Measurements from ENCODE around the gene TAF11L8.
"Not testable (repeated sequence)": the region's sequence is repeated elsewhere in the genome, so short reads cannot be mapped to it uniquely, and the experiment has no call there.

Gene TAF11L8

DNA sequence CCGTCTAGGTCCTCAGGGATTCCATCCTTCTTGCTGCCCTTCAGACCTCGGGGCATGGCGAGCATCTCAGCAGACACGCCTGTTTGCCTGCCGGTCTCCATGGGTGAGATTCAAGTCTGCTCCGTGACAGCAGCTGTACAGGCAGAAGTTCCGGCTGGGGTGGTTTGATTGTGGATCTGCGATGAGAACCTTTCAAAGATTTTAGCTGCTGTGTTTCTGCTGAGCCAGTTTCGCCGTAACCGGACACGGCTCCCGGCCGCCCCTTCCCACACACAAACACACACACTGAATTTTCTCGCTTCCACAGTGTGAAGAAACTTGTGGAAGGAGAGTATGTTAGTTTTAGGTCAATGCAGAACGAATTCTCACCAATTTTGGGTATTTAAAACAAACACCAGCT, at the start of gene TAF11L8:
Gene TAF11L8, minus strand, starts transcription at position 101 of the 400 bp plus-strand sequence.
- FAIRE-seq: not testable (repeated sequence)

DNA sequence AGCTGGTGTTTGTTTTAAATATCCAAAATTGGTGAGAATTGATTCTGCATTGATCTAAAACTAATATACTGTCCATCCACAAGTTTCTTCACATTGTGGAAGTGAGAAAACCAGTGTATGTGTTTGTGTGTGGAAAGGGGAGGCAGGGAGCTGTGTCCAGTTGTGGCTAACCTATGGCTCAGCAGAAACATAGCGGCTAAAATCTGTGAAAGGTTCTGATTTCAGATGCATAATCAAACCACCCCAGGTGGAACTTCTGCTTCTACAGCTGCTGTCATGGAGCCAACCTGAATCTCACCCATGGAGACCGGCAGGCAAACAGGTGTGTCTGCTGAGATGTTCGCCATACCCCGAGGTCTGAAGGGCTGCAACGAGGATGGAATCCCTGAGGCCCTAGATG, 43.4 kb upstream of the TAF11L8 start, which contains the start of gene TAF11L14:
Gene TAF11L14, plus strand, starts transcription at position 301 of the 400 bp plus-strand sequence.
- TF ChIP-seq, protein P1, sequence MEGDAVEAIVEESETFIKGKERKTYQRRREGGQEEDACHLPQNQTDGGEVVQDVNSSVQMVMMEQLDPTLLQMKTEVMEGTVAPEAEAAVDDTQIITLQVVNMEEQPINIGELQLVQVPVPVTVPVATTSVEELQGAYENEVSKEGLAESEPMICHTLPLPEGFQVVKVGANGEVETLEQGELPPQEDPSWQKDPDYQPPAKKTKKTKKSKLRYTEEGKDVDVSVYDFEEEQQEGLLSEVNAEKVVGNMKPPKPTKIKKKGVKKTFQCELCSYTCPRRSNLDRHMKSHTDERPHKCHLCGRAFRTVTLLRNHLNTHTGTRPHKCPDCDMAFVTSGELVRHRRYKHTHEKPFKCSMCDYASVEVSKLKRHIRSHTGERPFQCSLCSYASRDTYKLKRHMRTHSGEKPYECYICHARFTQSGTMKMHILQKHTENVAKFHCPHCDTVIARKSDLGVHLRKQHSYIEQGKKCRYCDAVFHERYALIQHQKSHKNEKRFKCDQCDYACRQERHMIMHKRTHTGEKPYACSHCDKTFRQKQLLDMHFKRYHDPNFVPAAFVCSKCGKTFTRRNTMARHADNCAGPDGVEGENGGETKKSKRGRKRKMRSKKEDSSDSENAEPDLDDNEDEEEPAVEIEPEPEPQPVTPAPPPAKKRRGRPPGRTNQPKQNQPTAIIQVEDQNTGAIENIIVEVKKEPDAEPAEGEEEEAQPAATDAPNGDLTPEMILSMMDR (IDR thresholded peaks at IDR 0.05; ENCODE audit: insufficient read depth, missing control alignments): no peak
- DNase-seq (ENCODE audit: insufficient read length, low spot score) (no peak), FAIRE-seq (no peak)

More for the DNA sequence above, at the start of gene TAF11L8:
- DNase-seq (ENCODE audit: insufficient read length, low spot score): not testable (repeated sequence)

DNA sequence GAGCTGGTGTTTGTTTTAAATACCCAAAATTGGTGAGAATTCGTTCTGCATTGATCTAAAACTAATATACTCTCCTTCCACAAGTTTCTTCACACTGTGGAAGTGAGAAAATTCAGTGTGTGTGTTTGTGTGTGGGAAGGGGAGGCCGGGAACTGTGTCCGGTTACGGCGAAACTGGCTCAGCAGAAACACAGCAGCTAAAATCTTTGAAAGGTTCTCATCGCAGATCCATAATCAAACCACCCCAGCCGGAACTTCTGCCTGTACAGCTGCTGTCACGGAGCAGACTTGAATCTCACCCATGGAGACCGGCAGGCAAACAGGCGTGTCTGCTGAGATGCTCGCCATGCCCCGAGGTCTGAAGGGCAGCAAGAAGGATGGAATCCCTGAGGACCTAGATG, 41.0 kb upstream of the TAF11L8 start, which contains the start of gene TAF11L13:
Gene TAF11L13, plus strand, starts transcription at position 301 of the 400 bp plus-strand sequence.
- DNase-seq (ENCODE audit: insufficient read length, low spot score); FAIRE-seq: not testable (repeated sequence)

DNA sequence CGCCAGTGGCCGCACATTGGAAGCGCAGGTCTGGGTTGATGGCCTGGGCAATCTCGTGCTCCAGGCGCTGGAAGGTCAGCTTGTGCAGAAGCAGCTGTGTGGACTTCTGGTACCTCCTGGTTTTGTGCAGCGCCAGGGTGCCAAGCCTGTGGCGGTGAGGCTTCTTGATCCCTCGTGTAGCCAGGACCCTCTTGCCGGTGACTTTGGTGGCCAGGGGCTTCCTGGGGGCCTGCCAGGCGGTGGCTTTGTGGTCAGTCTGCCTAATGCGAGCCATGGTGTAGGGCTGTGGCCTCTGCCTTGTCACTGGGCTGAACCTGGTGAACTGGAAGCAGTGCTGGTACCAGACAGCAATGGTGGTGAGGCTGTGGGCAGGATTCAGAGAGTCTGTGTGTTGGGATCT, 34.9 kb upstream of the TAF11L8 start:
- TF ChIP-seq, protein P1 (IDR thresholded peaks at IDR 0.05; ENCODE audit: insufficient read depth, missing control alignments): no peak
- DNase-seq (ENCODE audit: insufficient read length, low spot score): no peak
- FAIRE-seq: no peak

DNA sequence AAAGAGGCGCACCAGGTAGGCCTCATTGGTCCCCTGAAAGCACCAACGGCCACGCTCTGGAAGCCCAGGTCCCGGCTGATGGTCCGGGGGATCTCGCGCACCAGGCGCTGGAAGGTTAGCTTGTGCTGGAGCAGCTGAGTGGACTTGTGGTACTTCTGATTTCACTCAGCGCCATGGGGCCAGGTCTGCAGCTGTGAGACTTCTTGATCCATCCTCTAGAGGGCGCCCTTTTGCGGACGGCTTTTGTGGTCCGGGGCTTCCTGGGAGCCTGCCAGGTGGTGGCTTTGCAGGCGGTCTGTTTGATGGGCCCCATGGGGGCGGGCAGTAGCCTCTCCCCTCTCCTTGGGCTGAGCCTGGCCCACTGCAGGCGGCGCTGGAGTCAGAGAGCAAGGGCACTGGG, 29.9 kb upstream of the TAF11L8 start:
- DNase-seq (ENCODE audit: insufficient read length, low spot score) (no peak), FAIRE-seq (no peak)
- TF ChIP-seq, protein P1 (IDR thresholded peaks at IDR 0.05; ENCODE audit: insufficient read depth, missing control alignments): no peak

DNA sequence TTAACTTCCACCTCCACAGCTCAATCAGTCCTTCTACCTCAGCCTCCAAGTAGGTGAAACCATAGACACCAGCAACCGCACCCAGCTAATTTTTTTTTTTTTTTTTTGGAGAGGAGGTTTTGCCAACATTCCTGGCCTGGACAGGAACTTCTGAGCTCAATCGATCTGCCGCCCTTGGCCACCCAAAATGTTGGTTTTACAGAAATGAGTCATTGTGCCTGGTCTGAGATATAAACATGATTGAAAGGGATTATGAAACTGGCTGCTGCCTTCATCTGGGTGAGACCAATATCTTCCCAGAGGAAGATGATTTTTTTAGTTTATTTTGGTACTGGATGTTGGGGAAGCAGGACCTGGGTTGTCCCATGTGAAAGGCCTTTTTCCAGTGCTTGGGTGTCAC, 28.6 kb upstream of the TAF11L8 start:
- FAIRE-seq (no peak), DNase-seq (ENCODE audit: insufficient read length, low spot score) (no peak)
- TF ChIP-seq, protein P1 (IDR thresholded peaks at IDR 0.05; ENCODE audit: insufficient read depth, missing control alignments): no peak

DNA sequence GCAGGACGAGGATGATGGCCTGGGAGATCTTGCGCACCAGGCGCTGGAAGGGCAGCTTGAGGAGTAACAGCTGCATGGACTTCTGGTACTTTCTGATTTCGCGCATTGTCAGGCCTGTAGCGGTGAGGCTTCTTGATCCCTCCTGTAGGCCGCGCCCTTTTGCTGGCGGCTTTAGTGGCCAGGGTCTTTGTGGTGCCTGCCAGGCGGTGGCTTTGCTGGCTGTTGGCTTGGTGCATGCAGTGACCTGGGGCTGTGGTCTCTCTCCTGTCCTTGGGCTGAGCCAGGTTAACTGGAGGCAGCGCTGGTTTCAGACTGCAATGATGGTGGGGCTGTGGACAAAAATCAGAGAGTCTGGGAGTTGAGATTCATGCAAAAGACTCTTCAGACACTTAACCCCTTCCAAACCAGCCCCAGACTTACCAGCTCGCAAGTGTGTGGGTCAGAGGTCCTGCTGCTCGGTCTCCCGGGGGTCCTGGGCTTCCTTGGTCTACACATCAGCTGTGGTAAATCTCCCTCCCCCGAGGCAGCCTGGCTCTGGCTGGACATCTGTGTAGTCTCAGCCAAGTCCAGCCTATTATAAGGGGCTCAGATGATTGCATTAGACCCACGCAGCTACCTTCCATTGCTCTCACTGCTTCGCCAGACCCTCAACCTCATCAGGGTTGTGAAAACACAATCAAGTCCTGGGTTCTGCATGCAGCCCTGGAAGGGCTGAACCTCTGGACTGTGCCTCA, 24.3 kb upstream of the TAF11L8 start:
- no peak for FAIRE-seq
- TF ChIP-seq, protein P1 (IDR thresholded peaks at IDR 0.05; ENCODE audit: insufficient read depth, missing control alignments): no peak
- no peak for DNase-seq (ENCODE audit: insufficient read length, low spot score)

DNA sequence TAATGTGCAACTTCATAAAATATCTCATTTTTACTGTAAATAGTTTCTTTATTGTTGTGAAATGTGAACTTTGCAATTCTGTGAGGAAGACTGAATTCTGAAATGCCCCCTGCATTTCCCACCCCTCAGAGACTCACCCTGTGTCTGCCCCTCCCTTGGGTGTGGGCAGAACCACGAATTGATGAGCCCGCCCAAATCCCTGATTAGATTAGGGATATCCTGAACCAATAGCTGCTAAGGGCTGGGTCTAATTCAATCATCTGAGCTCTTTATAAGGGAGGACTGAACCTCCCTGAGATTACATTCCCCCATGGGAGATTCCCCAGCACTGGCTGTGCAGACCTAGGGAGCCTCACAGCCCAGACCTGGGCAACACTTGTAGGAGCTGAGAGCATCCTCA, 19.3 kb upstream of the TAF11L8 start, which contains the start of gene TAF11L12:
Gene TAF11L12, plus strand, starts transcription at position 301 of the 400 bp plus-strand sequence.
- not testable (repeated sequence) for FAIRE-seq; DNase-seq (ENCODE audit: insufficient read length, low spot score)

DNA sequence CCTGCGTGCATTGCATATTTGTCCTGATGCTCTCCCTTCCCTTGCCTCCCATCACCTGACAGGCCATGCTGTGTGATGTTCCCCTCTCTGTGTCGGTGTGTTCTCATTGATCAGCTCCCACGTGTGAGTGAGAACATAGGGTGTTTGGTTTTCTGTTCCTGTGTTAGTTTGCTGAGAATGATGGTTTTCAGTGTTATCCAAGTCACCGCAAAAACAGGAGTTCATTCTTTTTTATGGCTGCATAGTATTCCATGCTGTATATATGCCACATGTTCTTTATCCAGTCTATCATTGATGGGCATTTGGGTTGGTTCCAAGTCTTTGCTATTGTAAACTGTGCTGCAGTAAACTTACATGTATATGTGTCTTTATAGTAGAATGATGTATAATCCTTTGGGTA, 16.7 kb upstream of the TAF11L8 start:
- FAIRE-seq; DNase-seq (ENCODE audit: insufficient read length, low spot score): not testable (repeated sequence)
